PC-3 (cell line): ENCODE results near the gene CLINT1.

Experiments
- EZH2phosphoT487 ChIP-seq: fragments of 300-600 bp; sonication (generic); IDR thresholded peaks from 2 replicates; pipeline ENCODE4 v1.6.1; 2018; ENCODE audit warnings: mild to moderate bottlenecking, antibody characterized with exemption, low read length, borderline replicate concordance
- TF ChIP-seq, protein P1 (sequence below): fragments of 300-600 bp; sonication (generic); conservative IDR thresholded peaks from 2 replicates; pipeline ENCODE4 v1.5.1; 2017; ENCODE audit warnings: antibody characterized with exemption, low read depth, mild to moderate bottlenecking, low read length

DNA sequence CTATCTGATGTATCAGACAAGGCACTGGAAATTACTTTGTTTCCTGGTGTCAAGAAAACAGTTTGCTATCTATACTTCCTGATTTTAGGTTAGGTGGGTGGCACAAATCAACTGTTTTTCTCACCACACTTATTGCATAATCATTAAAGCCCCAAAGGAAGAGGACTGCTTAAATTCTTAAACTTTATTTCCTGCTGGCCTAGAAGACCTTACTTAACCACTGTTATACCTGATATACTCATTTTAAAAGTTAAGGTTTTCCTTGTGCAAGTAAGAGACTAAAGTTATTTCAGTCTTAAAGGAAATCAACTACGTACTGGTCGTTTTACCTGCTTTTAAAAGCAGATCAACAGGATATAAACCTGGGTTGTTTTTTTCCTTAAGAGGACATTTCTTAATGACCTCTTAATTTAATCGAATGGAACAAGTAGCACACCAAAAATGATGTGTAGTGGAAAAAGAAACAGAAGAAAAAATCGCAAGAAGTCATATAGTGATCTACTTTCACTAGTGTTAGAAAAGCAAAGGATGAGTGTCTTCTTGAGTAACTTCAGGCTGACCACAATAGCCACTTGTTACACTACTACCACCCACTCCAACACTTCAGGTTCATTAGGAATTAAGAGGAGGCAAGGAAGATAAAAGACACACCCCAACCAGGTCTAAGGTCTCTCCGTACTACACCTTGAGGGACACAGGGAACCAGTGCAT, 974 bp downstream of the CLINT1 start:
- TF ChIP-seq, protein P1, sequence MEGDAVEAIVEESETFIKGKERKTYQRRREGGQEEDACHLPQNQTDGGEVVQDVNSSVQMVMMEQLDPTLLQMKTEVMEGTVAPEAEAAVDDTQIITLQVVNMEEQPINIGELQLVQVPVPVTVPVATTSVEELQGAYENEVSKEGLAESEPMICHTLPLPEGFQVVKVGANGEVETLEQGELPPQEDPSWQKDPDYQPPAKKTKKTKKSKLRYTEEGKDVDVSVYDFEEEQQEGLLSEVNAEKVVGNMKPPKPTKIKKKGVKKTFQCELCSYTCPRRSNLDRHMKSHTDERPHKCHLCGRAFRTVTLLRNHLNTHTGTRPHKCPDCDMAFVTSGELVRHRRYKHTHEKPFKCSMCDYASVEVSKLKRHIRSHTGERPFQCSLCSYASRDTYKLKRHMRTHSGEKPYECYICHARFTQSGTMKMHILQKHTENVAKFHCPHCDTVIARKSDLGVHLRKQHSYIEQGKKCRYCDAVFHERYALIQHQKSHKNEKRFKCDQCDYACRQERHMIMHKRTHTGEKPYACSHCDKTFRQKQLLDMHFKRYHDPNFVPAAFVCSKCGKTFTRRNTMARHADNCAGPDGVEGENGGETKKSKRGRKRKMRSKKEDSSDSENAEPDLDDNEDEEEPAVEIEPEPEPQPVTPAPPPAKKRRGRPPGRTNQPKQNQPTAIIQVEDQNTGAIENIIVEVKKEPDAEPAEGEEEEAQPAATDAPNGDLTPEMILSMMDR, result no peak
- TF ChIP-seq EZH2phosphoT487, result no peak
